ENCODE measurements around the gene THBD. TPM values are rescaled to one million over a fixed set of nuclear protein-coding genes. Genes with fewer than 3 reads are reported as not detected.

Gene THBD
- total and polyA plus RNA-seq, 2 of the 4 experiments (the other 2 are of a cell fraction), result 0.07 TPM; not detected in 1

GRCh38 chr20:23082846-23083552 lies 33.5 kb upstream of the THBD start:
- Histone ChIP-seq H3K23ac (ENCODE audit: low read depth, low read length) (no peak overlapping the region), H3K4me2 (ENCODE audit: low read depth, low read length) (no peak overlapping the region), H2AK5ac (ENCODE audit: low read depth, low read length) (no peak overlapping the region), H3K9me1 (ENCODE audit: insufficient read depth, low read length) (no peaks in the 10 kb centered on the region), H2BK5ac (ENCODE audit: low read depth, low read length, poor library complexity, severe bottlenecking) (no peak overlapping the region), H2BK15ac (ENCODE audit: low read depth, low read length) (no peak overlapping the region), H2BK120ac (ENCODE audit: low read depth, low read length) (no peak overlapping the region), H3K4ac (ENCODE audit: low read depth, low read length) (no peak overlapping the region), H2AFZ (replicated peaks; ENCODE audit: low read length, poor library complexity) (no peak overlapping the region), H4K8ac (ENCODE audit: low read depth in 2 of 2, low read length in 2 of 2) (no peak overlapping the region), H3K14ac (replicated peaks; ENCODE audit: low read depth, low read length) (no peak overlapping the region), H3K27ac (ENCODE audit: insufficient read depth, low read length) (no peak overlapping the region), H4K5ac (ENCODE audit: low read depth, low read length) (no peak overlapping the region), H2BK20ac (ENCODE audit: low read depth, low read length) (no peak overlapping the region), H3K4me3 (ENCODE audit: insufficient read depth, low read depth, low read length) (no peak overlapping the region), H3K36me3 (ENCODE audit: control insufficient read depth, insufficient read depth, low read length) (no peaks in the 10 kb centered on the region), H3K9ac (ENCODE audit: low read depth, low read length) (no peak overlapping the region), H2AK9ac (replicated peaks; ENCODE audit: low read depth, low read length, poor library complexity) (no peak overlapping the region), H4K20me1 (ENCODE audit: insufficient read depth, low read length) (no peaks in the 10 kb centered on the region), H3K27me3 (ENCODE audit: control insufficient read depth, insufficient read depth, low read length) (peaks cover 41% of the 10 kb centered on the region), H3K9me3 (ENCODE audit: control insufficient read depth, insufficient read depth, low read length) (no peaks in the 10 kb centered on the region), H3K79me1 (ENCODE audit: low read depth in 1 of 2, low read length in 2 of 2) (no peaks in the 10 kb centered on the region), H3K56ac (ENCODE audit: extremely low read depth, insufficient read depth, low read length) (no peak overlapping the region), H3K4me1 (ENCODE audit: control insufficient read depth, insufficient read depth, low read length) (no peaks in the 10 kb centered on the region), H4K91ac (ENCODE audit: insufficient read depth, low read depth, low read length) (no peak overlapping the region), H3K18ac (ENCODE audit: low read depth, low read length) (no peak overlapping the region)
- TF ChIP-seq CEBPB (IDR thresholded peaks at IDR 0.05; ENCODE audit: low read depth, low read length), result no peak
- TF ChIP-seq MAFK (IDR thresholded peaks at IDR 0.05; ENCODE audit: low read depth, low read length), result no peak
- no peak for TF ChIP-seq RFX5 (IDR thresholded peaks at IDR 0.05; ENCODE audit: low read depth, low read length)
- no peak for TF ChIP-seq SMC3 (IDR thresholded peaks at IDR 0.05; ENCODE audit: low read depth, low read length)
- no peak for TF ChIP-seq FOS (IDR thresholded peaks at IDR 0.05; ENCODE audit: low read depth, low read length)
- no peak for TF ChIP-seq MAZ (IDR thresholded peaks at IDR 0.05; ENCODE audit: borderline replicate concordance, low read depth, low read length)
- no peak for TF ChIP-seq ELK1 (IDR thresholded peaks at IDR 0.05; ENCODE audit: borderline replicate concordance, low read depth, low read length)
- TF ChIP-seq BHLHE40 (IDR thresholded peaks at IDR 0.05; ENCODE audit: low read depth, low read length), result no peak
- TF ChIP-seq POLR2A (IDR thresholded peaks at IDR 0.05; ENCODE audit: low read depth, low read length), result no peak
- TF ChIP-seq MXI1 (IDR thresholded peaks at IDR 0.05; ENCODE audit: borderline replicate concordance, low read depth, low read length), result no peak
- TF ChIP-seq RCOR1 (IDR thresholded peaks at IDR 0.05; ENCODE audit: insufficient replicate concordance, low read length), result no peak
- TF ChIP-seq USF2 (IDR thresholded peaks at IDR 0.05; ENCODE audit: low read depth, low read length), result no peak
- TF ChIP-seq NFE2L2 (IDR thresholded peaks at IDR 0.05; ENCODE audit: low read depth, low read length), result no peak
- DNase-seq (no peak), ATAC-seq (ENCODE audit: low read depth) (no peak)
- in situ Hi-C loops (cut with MboI; ENCODE audit: low sequenced_read_pairs) (loop anchor here (25.0 kb wide), 1 partner anchor 104 kb away; no protein-coding TSS in a partner anchor), intact Hi-C loops (cut with micrococcal nuclease) (no loop called here), dilution Hi-C loops (cut with HindIII; ENCODE audit: low sequenced_read_pairs, unreplicated experiment) (no loop called here)
- WGBS, 2 experiments (ENCODE audit: extremely low coverage in 2 of 2, insufficient read length in 1 of 2), result no CpG with 5 or more reads among the region's 9 CpGs
- ChIA-PET CTCF (no interaction called here), POLR2A (ENCODE audit: unreplicated experiment) (no interaction called here)
- no TSS peak for BruUV-seq (replicated peaks)
